Erythroblast (primary cell): ENCODE data around the gene MACROH2A2.

ENCODE experiments used
- GATA1 ChIP-seq: IDR thresholded peaks from 2 replicates; pipeline ENCODE4 v1.6.1; 2011; ENCODE audit warnings: low read depth, mild to moderate bottlenecking, control low read depth, low read length, moderate library complexity
- POLR2A ChIP-seq: IDR thresholded peaks from 2 replicates; pipeline ENCODE4 v1.6.1; 2011; ENCODE audit warnings: mild to moderate bottlenecking, low read length

DNA sequence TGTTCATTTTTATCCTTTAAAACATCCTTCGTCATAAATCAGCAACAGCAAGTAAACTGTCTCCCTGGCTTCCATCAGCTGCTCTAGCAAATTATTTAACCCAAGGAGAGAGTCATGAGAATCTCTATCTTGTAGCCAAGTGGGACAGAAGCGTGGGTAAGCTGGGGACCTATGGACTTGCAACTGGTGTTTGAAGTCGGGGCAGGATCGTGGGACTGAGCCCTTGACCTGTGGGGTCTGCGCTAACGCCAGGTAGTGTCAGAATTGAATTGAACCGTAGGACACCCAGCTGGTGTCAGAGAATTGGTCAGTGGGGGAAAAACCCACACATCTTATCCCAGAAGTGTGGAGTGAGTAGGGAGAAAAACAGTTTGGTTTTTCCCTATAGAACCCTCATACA, 66.6 kb downstream of the MACROH2A2 start:
- TF ChIP-seq POLR2A (no peak), GATA1 (no peak)
